ENCODE results near the gene ANKS3.

DNA sequence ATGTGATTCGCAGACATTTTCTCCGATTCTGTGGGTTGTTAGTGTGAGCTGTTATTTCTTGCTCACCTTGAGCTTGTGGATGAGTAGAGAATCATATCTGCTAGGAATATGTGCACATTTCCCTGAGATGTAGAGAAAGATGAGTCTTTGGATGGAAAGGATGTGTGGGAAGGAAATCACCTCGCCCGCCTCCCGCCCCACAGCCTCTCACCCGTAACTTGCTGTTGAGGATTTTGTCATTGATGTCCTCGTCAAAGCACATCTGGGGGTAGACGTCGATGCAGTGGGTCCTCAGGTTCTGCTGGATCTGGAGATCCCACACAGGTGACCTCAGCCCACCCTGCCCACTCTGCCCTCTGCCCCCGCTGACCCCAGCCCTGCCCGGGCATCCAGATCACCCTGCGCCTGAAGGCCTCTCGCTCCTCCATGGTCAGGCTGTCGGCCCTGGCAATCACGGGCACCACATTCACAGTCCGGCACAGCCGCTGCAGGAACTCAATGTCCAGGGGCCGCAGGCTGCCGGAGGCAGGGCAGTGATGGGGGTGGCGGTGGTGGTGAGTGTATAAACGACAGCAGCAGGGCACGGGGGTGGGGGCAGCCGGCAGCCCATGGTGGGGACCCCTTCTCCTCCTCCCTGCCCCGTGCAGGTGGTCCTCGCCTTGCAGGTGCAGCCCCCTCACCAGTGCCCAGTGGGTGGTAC, 49.3 kb upstream of the ANKS3 start:
- TF ChIP-seq, protein P1, sequence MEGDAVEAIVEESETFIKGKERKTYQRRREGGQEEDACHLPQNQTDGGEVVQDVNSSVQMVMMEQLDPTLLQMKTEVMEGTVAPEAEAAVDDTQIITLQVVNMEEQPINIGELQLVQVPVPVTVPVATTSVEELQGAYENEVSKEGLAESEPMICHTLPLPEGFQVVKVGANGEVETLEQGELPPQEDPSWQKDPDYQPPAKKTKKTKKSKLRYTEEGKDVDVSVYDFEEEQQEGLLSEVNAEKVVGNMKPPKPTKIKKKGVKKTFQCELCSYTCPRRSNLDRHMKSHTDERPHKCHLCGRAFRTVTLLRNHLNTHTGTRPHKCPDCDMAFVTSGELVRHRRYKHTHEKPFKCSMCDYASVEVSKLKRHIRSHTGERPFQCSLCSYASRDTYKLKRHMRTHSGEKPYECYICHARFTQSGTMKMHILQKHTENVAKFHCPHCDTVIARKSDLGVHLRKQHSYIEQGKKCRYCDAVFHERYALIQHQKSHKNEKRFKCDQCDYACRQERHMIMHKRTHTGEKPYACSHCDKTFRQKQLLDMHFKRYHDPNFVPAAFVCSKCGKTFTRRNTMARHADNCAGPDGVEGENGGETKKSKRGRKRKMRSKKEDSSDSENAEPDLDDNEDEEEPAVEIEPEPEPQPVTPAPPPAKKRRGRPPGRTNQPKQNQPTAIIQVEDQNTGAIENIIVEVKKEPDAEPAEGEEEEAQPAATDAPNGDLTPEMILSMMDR (IDR thresholded peaks at IDR 0.05): no peak
- no peak for TF ChIP-seq POLR2A (IDR thresholded peaks at IDR 0.05)
